Upper lobe of left lung (tissue), 4 donors: ENCODE results near the gene FLNB.

Experiments used
- EP300 ChIP-seq, 4 donors: sonication (generic); formaldehyde crosslinking; IDR thresholded peaks; one replicate each; pipeline ENCODE4 v1.5.1; 2017; ENCODE audit warnings: antibody characterized with exemption in 4 of 4, control low read depth in 2 of 4
- POLR2A ChIP-seq, 4 donors: fragments of 450-650 bp; IDR thresholded peaks; one replicate each; pipeline ENCODE4 v1.5.1; 2016 to 2017; ENCODE audit warnings: antibody characterized with exemption in 4 of 4, mild to moderate bottlenecking in 2 of 4
- POLR2AphosphoS5 ChIP-seq, 2 donors: sonication (generic); formaldehyde crosslinking; IDR thresholded peaks; one replicate each; pipeline ENCODE4 v1.5.1; 2017; ENCODE audit warnings: antibody characterized with exemption in 2 of 2
- TF ChIP-seq, protein P1 (sequence below), 6 experiments: fragments of 450-650 bp in 4 of 6; fragments of 200-600 bp in 2 of 6; sonication (generic) in 2 of 6; IDR thresholded peaks; one replicate each; pipeline ENCODE4 v1.5.1; 2016 to 2019; ENCODE audit warnings: antibody characterized with exemption in 6 of 6

DNA sequence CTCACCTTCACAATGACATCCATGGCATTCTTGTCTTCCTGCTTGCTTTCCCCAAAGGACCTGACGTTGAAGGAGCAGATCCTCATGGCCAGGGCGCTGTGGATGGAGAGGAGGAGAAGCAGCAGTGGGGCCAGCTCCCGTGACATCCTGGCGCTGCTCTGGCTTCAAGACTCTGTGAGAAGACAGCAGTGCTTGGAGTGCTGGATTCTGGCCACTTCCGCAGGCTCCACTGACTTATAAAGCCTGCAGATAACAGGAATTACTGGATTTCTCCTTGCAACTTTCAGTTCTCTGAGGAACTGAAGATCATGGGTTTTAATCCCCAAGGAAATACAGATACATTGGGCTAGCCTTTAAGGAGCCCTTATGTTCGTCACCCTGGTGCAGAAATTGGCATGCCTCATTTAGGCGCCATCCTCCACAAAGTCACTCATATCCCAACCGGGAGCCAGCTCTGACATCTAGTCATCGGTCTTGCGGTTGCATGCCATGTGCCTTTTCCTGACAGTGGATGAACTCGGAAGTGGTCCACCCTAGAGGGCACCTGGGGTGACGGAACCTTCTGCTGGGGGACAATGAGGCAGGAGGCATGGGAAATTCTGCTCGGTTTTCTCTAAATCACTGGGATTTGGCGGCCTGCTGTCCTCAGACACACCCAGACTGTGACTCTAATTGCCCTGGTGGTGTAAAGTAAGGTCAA, 202.7 kb downstream of the FLNB start, which contains the start of gene DNASE1L3:
- TF ChIP-seq POLR2AphosphoS5 (IDR thresholded peaks at IDR 0.05) (no peak), POLR2A (IDR thresholded peaks at IDR 0.05) (no peak), EP300 (IDR thresholded peaks at IDR 0.05) (no peak)
- TF ChIP-seq, protein P1, sequence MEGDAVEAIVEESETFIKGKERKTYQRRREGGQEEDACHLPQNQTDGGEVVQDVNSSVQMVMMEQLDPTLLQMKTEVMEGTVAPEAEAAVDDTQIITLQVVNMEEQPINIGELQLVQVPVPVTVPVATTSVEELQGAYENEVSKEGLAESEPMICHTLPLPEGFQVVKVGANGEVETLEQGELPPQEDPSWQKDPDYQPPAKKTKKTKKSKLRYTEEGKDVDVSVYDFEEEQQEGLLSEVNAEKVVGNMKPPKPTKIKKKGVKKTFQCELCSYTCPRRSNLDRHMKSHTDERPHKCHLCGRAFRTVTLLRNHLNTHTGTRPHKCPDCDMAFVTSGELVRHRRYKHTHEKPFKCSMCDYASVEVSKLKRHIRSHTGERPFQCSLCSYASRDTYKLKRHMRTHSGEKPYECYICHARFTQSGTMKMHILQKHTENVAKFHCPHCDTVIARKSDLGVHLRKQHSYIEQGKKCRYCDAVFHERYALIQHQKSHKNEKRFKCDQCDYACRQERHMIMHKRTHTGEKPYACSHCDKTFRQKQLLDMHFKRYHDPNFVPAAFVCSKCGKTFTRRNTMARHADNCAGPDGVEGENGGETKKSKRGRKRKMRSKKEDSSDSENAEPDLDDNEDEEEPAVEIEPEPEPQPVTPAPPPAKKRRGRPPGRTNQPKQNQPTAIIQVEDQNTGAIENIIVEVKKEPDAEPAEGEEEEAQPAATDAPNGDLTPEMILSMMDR (IDR thresholded peaks at IDR 0.05) = no peak
